GOT3 (cell line): ENCODE measurements around the gene TRABD2B.

Experiments used
- DNase-seq: peaks from one replicate; lab custom pipeline; 2025; ENCODE audit warnings: mixed read lengths; lab: John Stamatoyannopoulos, UW

The TRABD2B gene

GRCh38 chr1:47757226-47757975, 239.8 kb downstream of the TRABD2B start:
- DNase-seq = no peak

- no peak for DNase-seq
Measured at GRCh38 chr1:47756411-47756810, 240.8 kb downstream of the TRABD2B start.

- no peak for DNase-seq
Measured at GRCh38 chr1:47756006-47756405, 241.2 kb downstream of the TRABD2B start.

- DNase-seq = no peak
Measured at GRCh38 chr1:47755101-47755990, 241.8 kb downstream of the TRABD2B start.

- no peak for DNase-seq
Measured at GRCh38 chr1:47754221-47754620, 243.0 kb downstream of the TRABD2B start.

GRCh38 chr1:47753808-47754207, 243.4 kb downstream of the TRABD2B start:
- DNase-seq = no peak

GRCh38 chr1:47752559-47752958, 244.6 kb downstream of the TRABD2B start:
- no peak for DNase-seq

- no peak for DNase-seq
Measured at GRCh38 chr1:47751996-47752451, 245.2 kb downstream of the TRABD2B start.

- DNase-seq = no peak
Measured at GRCh38 chr1:47751193-47751592, 246.0 kb downstream of the TRABD2B start.

- no peak for DNase-seq
Measured at GRCh38 chr1:47745715-47746609, 251.2 kb downstream of the TRABD2B start.

GRCh38 chr1:47742890-47743760, 254.1 kb downstream of the TRABD2B start:
- no peak for DNase-seq

- DNase-seq = no peak
Measured at GRCh38 chr1:47738560-47739182, 258.5 kb downstream of the TRABD2B start.

GRCh38 chr1:47732489-47732888, 264.7 kb downstream of the TRABD2B start:
- DNase-seq = no peak

- no peak for DNase-seq
Measured at GRCh38 chr1:47731730-47732129, 265.5 kb downstream of the TRABD2B start.

- no peak for DNase-seq
Measured at GRCh38 chr1:47729685-47730084, 267.5 kb downstream of the TRABD2B start.

- no peak for DNase-seq
Measured at GRCh38 chr1:47727697-47728085, 269.5 kb downstream of the TRABD2B start.

GRCh38 chr1:47727051-47727696, 270.0 kb downstream of the TRABD2B start:
- DNase-seq = no peak

- DNase-seq = peak; percentile 52
Measured at GRCh38 chr1:47725992-47726855, 271.0 kb downstream of the TRABD2B start.

GRCh38 chr1:47725511-47725991, 271.6 kb downstream of the TRABD2B start:
- no peak for DNase-seq
